Medulla oblongata (tissue), 1 donor: ENCODE measurements around the gene NT5C1B.

ENCODE experiments used
- DNase-seq: peaks from one replicate; pipeline ENCODE4 v3.0.0-alpha.2; 2015; ENCODE audit errors: extremely low spot score

The NT5C1B gene

GRCh38 chr2:18516112-18516511 lies 73.3 kb downstream of the NT5C1B start:
- no peak for DNase-seq

GRCh38 chr2:18514526-18515461 lies 74.6 kb downstream of the NT5C1B start:
- no peak for DNase-seq
